ENCODE data around the gene LRRC37B.
"Not testable (repeated sequence)": the region's sequence is repeated elsewhere in the genome, so short reads cannot be mapped to it uniquely, and the experiment has no call there.

DNA sequence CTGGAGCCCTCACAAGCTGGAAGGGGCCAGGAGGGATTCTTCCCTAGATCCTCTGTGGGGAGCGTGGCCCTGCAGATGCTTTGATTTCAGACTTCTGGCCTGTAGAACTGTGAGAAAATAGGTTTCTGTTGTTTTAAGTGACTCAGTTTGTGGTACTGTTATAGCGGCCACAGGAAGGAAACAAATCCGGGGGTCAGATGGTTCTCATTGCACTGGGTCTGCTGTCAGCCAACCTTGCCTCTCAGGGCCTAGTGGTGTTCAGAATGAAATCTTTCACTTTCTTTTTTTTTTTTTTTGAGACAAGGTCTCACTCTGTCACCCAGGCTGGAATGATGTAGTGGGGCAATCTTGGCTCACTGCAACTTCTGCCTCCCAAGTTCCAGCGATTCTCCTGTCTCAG, 64.8 kb downstream of the LRRC37B start:
- not testable (repeated sequence) for TF ChIP-seq CTCF, POLR2A (IDR thresholded peaks at IDR 0.05)

Measured in adrenal gland (tissue), 5 donors.